HepG2 (cell line): ENCODE measurements around the gene PPM1E. TPM values are rescaled to one million over a fixed set of nuclear protein-coding genes. Genes with fewer than 3 reads are reported as not detected.
A peak's percentile ranks its signal among the peaks of the same experiment; 100 is the strongest.

Experiments
- ATAC-seq: fragments of 200-7000 bp; cut with Tn5 transposase; 3 replicates; pipeline ENCODE4 v1.9.1; 2020; ENCODE audit warnings: mild to moderate bottlenecking, moderate library complexity
- BruUV-seq: library from RNA; stranded (reverse); fragments of 400-500 nt; replicated peaks from 2 replicates; lab custom pipeline; 2021; lab: Mats Ljungman, UMichigan
- CTCF ChIA-PET: fragments of 300-600 bp; formaldehyde crosslinking; extraction: SDS; loops from one replicate; lab custom pipeline; 2021; ENCODE audit warnings: low total read pairs, inconsistent platforms, low intra/inter-chr PET ratio; lab: Yijun Ruan, JAX
- POLR2A ChIA-PET: fragments of 350-600 bp; sonication (Branson Sonifier 250); formaldehyde crosslinking; loops from one replicate; lab custom pipeline; 2020; ENCODE audit warnings: antibody characterized with exemption, inconsistent platforms; lab: Yijun Ruan, JAX
- DNase-seq: peaks from one replicate; pipeline ENCODE4 v3.0.0-alpha.2; 2015; ENCODE audit warnings: low spot score
- FAIRE-seq: peaks from 3 replicates; lab custom pipeline; 2011; peaks lifted over from hg19 to GRCh38; lab: Jason Lieb, UNC
- H2AFZ ChIP-seq: one replicate; pipeline ENCODE4 v1.6.1; 2011; ENCODE audit warnings: low read length, inconsistent platforms
- H3K27ac ChIP-seq: fragments of 300-600 bp; 3 replicates; pipeline ENCODE4 v1.8.0; 2011; ENCODE audit warnings: mixed run types, mild to moderate bottlenecking, mixed read lengths, low read length, inconsistent platforms; ENCODE audit not compliant: insufficient read depth; ENCODE audit errors: extremely low read length
- H3K27me3 ChIP-seq, 2 experiments: fragments of 200-600 bp in 1 of 2; 2 replicates in 1 of 2; 3 replicates in 1 of 2; pipeline versions ENCODE4 v1.6.0 to v1.8.0; 2011; ENCODE audit warnings: low read length in 2 of 2, mild to moderate bottlenecking in 2 of 2, moderate library complexity in 2 of 2, inconsistent platforms in 1 of 2; ENCODE audit not compliant: insufficient read depth in 2 of 2, control insufficient read depth in 1 of 2
- H3K36me3 ChIP-seq, 2 experiments: fragments of 200-600 bp in 1 of 2; replicated peaks in 1 of 2; 2 replicates in 1 of 2; 3 replicates in 1 of 2; pipeline versions ENCODE4 v1.5.1 to v1.8.0; 2011; ENCODE audit warnings: low read length in 2 of 2, inconsistent platforms in 1 of 2; ENCODE audit not compliant: insufficient read depth in 2 of 2, control insufficient read depth in 1 of 2
- H3K4me1 ChIP-seq: 2 replicates; pipeline ENCODE4 v1.5.1; 2012; ENCODE audit warnings: low read length, inconsistent platforms; ENCODE audit not compliant: insufficient read depth
- H3K4me2 ChIP-seq: 2 replicates; pipeline ENCODE4 v1.6.0; 2011; ENCODE audit warnings: low read depth, low read length, inconsistent platforms
- H3K4me3 ChIP-seq, 3 experiments: fragments of 200-600 bp in 1 of 3; sonication (generic), shearing (Covaris generic) in 1 of 3; replicated peaks in 1 of 3; 2 replicates each; pipeline ENCODE4 v1.5.1; 2011 to 2016; ENCODE audit warnings: low read length in 3 of 3, inconsistent platforms in 2 of 3, low read depth in 2 of 3, mild to moderate bottlenecking in 2 of 3, control low read depth in 1 of 3, mixed read lengths in 1 of 3; ENCODE audit not compliant: insufficient read depth in 1 of 3
- H3K79me2 ChIP-seq: one replicate; pipeline ENCODE4 v1.6.1; 2011; ENCODE audit warnings: low read length, inconsistent platforms; ENCODE audit not compliant: insufficient read depth
- H3K9ac ChIP-seq: 2 replicates; pipeline ENCODE4 v1.6.0; 2011; ENCODE audit warnings: mild to moderate bottlenecking, low read depth, low read length, inconsistent platforms; ENCODE audit not compliant: insufficient read depth
- H3K9me3 ChIP-seq: 2 replicates; pipeline ENCODE4 v1.5.1; 2012; ENCODE audit warnings: mild to moderate bottlenecking, low read length
- H4K20me1 ChIP-seq: 2 replicates; pipeline ENCODE4 v1.6.0; 2011; ENCODE audit warnings: inconsistent platforms, mild to moderate bottlenecking, low read length, moderate library complexity; ENCODE audit not compliant: insufficient read depth
- DPF2 ChIP-seq: sonication (generic); formaldehyde crosslinking; IDR thresholded peaks from 2 replicates; pipeline ENCODE4 v1.4.0; 2020; ENCODE audit warnings: mild to moderate bottlenecking, low read depth, missing genetic modification reagents, borderline replicate concordance
- FOXP1 ChIP-seq, 2 experiments: fragments of 450-650 bp in 1 of 2; IDR thresholded peaks; 2 replicates each; pipeline ENCODE4 v1.6.1; 2017 to 2018; ENCODE audit warnings: antibody characterized with exemption in 1 of 2
- YEATS2 ChIP-seq: sonication (generic); formaldehyde crosslinking; IDR thresholded peaks from 2 replicates; pipeline ENCODE4 v1.4.0; 2020; ENCODE audit warnings: missing genetic modification reagents, borderline replicate concordance
- ZNF20 ChIP-seq: sonication (generic); formaldehyde crosslinking; IDR thresholded peaks from 2 replicates; pipeline ENCODE4 v1.4.0; 2020; ENCODE audit warnings: mild to moderate bottlenecking, moderate library complexity, missing genetic modification reagents
- WGBS: methylation state at CpG from one replicate; pipeline ENCODE4 v1.1.6; 2017; ENCODE audit warnings: low lambda C conversion rate; 5-methylcytosine and 5-hydroxymethylcytosine counted together
- in situ Hi-C: cut with HindIII; loops from 2 replicates; pipeline ENCODE4 v1.10.0; 2017; ENCODE audit warnings: low pct_unique_long_range_greater_than_20kb; ENCODE audit not compliant: extremely low pct_ligation_motif_present
- intact Hi-C: fragments of 100-400 bp; cut with micrococcal nuclease; formaldehyde crosslinking; loops from one replicate; pipeline ENCODE4 v1.10.0; 2022; ENCODE audit not compliant: unreplicated experiment
- polyA plus RNA-seq, 8 experiments: library from polyadenylated mRNA; depleted of rRNA in 3 of 8; stranded (reverse) in 7 of 8; unstranded in 1 of 8; fragments of >200 nt; fragmentation: Illumina TruSeq in 4 of 8; extraction: Trizol in 4 of 8; gene quantifications; 2 replicates each; pipeline versions ENCODE4 v1.2.1 to v1.2.3, GENCODE V29; 2011 to 2016; ENCODE audit warnings: low read depth in 4 of 8, missing spikeins in 1 of 8, mixed read lengths in 1 of 8; ENCODE audit not compliant: insufficient read depth in 1 of 8
- total RNA-seq, 5 experiments: library from RNA; depleted of rRNA; stranded (reverse); fragments of >200 nt; fragmentation: Illumina TruSeq; extraction: Trizol; gene quantifications; 2 replicates each; pipeline ENCODE4 v1.2.3, GENCODE V29; 2016; ENCODE audit warnings: low read depth in 1 of 5
- TF ChIP-seq, protein P1 (sequence below): IDR thresholded peaks from 2 replicates; pipeline ENCODE4 v1.4.0; 2020; ENCODE audit warnings: mild to moderate bottlenecking, missing genetic modification reagents

The PPM1E gene
- total and polyA plus RNA-seq, 2 of the 13 experiments (the other 11 are each of a cell fraction or from before 2014, with no cell fraction given): 0.15 TPM; not detected in 1

DNA sequence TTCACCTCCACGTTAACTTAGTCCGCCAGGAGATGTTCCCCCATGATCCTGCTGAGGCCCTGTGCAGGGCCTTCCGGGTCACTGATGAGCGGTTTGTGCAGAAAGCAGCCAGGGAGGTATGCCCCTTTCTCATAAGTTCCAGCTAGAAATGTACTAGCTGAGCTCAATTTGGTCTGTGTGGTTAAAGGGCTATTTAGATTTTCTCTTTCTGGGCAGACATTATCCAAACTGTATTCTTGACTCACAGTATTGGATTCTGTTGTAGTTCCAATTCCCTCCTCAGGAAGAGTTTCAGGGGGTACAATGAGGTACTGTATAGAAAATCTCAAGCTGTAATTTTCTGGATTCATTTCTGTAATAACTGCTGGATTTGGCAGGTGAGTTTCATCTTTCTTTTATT lies 214.0 kb downstream of the PPM1E start (continued):
- TF ChIP-seq, protein P1, sequence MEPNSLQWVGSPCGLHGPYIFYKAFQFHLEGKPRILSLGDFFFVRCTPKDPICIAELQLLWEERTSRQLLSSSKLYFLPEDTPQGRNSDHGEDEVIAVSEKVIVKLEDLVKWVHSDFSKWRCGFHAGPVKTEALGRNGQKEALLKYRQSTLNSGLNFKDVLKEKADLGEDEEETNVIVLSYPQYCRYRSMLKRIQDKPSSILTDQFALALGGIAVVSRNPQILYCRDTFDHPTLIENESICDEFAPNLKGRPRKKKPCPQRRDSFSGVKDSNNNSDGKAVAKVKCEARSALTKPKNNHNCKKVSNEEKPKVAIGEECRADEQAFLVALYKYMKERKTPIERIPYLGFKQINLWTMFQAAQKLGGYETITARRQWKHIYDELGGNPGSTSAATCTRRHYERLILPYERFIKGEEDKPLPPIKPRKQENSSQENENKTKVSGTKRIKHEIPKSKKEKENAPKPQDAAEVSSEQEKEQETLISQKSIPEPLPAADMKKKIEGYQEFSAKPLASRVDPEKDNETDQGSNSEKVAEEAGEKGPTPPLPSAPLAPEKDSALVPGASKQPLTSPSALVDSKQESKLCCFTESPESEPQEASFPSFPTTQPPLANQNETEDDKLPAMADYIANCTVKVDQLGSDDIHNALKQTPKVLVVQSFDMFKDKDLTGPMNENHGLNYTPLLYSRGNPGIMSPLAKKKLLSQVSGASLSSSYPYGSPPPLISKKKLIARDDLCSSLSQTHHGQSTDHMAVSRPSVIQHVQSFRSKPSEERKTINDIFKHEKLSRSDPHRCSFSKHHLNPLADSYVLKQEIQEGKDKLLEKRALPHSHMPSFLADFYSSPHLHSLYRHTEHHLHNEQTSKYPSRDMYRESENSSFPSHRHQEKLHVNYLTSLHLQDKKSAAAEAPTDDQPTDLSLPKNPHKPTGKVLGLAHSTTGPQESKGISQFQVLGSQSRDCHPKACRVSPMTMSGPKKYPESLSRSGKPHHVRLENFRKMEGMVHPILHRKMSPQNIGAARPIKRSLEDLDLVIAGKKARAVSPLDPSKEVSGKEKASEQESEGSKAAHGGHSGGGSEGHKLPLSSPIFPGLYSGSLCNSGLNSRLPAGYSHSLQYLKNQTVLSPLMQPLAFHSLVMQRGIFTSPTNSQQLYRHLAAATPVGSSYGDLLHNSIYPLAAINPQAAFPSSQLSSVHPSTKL (CRISPR knock-in tag): no peak
- TF ChIP-seq ZNF20 (CRISPR knock-in tag) (no peak), YEATS2 (CRISPR knock-in tag) (no peak)

DNA sequence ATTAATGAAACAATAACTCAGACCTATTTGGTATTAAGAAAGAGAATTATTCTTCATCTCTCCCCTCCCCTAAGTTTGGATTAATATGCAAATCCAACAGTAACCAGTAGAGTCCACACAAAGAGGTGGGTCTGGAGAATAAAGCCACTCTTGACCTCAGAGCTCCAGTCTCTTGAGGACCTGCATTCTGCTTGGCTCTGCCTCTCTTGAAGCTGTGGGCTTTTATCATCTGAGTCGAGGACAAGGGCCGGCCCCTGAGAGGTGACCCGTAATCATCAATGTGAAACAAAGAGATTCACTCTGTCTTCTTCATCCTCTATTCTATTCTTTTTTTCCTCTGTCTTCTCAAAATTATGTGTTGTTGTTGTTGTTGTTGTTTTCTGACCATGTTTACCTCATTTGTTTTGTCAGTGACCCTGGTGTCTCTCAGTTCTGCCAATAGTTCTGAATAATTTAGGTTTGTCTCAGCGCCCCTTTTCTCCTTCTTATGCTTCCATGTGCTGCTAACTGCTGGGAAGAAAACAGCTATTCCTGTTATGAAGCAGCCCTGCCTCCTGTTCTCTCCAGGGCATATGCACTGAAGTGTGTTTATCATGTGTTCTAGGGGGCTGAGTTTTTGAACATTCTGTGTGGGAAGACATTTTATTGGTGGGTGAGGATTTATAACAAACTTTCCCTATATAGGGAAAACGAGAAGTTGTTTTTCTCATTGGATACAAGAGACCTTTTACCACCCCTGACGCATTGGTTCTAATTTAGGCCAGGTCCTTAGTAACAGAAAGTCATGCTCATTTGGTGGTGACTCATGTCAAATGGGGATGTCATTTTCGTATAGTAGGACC lies 215.2 kb downstream of the PPM1E start:
- no peak for ATAC-seq
- ChIA-PET CTCF (no interaction called here), POLR2A (no interaction called here)
- no peaks in the 10 kb centered on the region for H3K9me3 ChIP-seq
- H3K36me3 ChIP-seq: no peaks in the 10 kb centered on the region
- no peak overlapping the region for H3K4me3 ChIP-seq
- DNase-seq: no peak
- H3K4me1 ChIP-seq: no peaks in the 10 kb centered on the region
- H3K9ac ChIP-seq: no peak overlapping the region
- no peak for TF ChIP-seq DPF2 (CRISPR knock-in tag)
- TF ChIP-seq FOXP1 (IDR thresholded peaks at IDR 0.05): peak; percentile 29; the same call in 1 of the 2 replicates
- TF ChIP-seq FOXP1 (CRISPR knock-in tag; IDR thresholded peaks at IDR 0.05): no peak
- no peak for FAIRE-seq
- intact Hi-C loops (no loop called here), in situ Hi-C loops (no loop called here)
- no TSS peak for BruUV-seq
- no peak overlapping the region for H2AFZ ChIP-seq
- 0 out of 5 replicates have a peak, but pooled peaks cover 0 to 3% of the 10 kb centered on the region in 2 experiments for H3K27me3 ChIP-seq
- H3K27ac ChIP-seq: no peak overlapping the region
- no peaks in the 10 kb centered on the region for H3K79me2 ChIP-seq
- WGBS: 19% methylated on average over 7 of the region's 7 CpGs
- H3K4me2 ChIP-seq: no peak overlapping the region
- H4K20me1 ChIP-seq: no peaks in the 10 kb centered on the region
